GM19240 (cell line): Measurements from ENCODE around the gene GRIP2.
"Not testable (repeated sequence)": the region's sequence is repeated elsewhere in the genome, so short reads cannot be mapped to it uniquely, and the experiment has no call there.

Source experiments
- DNase-seq: peaks from one replicate; pipeline ENCODE4 v3.0.0; 2011; ENCODE audit warnings: low spot score; ENCODE audit not compliant: insufficient read length

The GRIP2 gene

GRCh38 chr3:14520967-14521366 is 19.2 kb downstream of the GRIP2 start:
- DNase-seq = no peak

GRCh38 chr3:14520149-14520548 is 20.0 kb downstream of the GRIP2 start:
- no peak for DNase-seq

GRCh38 chr3:14519406-14519805 is 20.7 kb downstream of the GRIP2 start:
- DNase-seq = no peak

GRCh38 chr3:14518893-14519292 is 21.2 kb downstream of the GRIP2 start:
- no peak for DNase-seq

- DNase-seq = no peak
These were observed 21.7 kb downstream of the GRIP2 start for GRCh38 chr3:14518432-14518802.

- no peak for DNase-seq
These were observed 22.3 kb downstream of the GRIP2 start for GRCh38 chr3:14517601-14518431.

- DNase-seq = no peak
These were observed 23.3 kb downstream of the GRIP2 start for GRCh38 chr3:14516738-14517345.

GRCh38 chr3:14515526-14515925 is 24.6 kb downstream of the GRIP2 start:
- DNase-seq = not testable (repeated sequence)

- no peak for DNase-seq
These were observed 25.8 kb downstream of the GRIP2 start for GRCh38 chr3:14514323-14514720.

- no peak for DNase-seq
These were observed 26.4 kb downstream of the GRIP2 start for GRCh38 chr3:14513566-14514322.

GRCh38 chr3:14512942-14513327 is 27.2 kb downstream of the GRIP2 start:
- no peak for DNase-seq

- no peak for DNase-seq
These were observed 27.7 kb downstream of the GRIP2 start for GRCh38 chr3:14512281-14512941.

GRCh38 chr3:14511623-14512280 is 28.4 kb downstream of the GRIP2 start:
- DNase-seq = no peak

GRCh38 chr3:14510838-14511622 is 29.1 kb downstream of the GRIP2 start:
- no peak for DNase-seq

GRCh38 chr3:14509796-14510100 is 30.4 kb downstream of the GRIP2 start:
- DNase-seq = no peak

GRCh38 chr3:14508966-14509795 is 31.0 kb downstream of the GRIP2 start:
- DNase-seq = peak; percentile 85

- no peak for DNase-seq
These were observed 31.7 kb downstream of the GRIP2 start for GRCh38 chr3:14508505-14508819.

GRCh38 chr3:14507757-14508504 is 32.2 kb downstream of the GRIP2 start:
- DNase-seq = no peak

GRCh38 chr3:14507305-14507741 is 32.8 kb downstream of the GRIP2 start:
- no peak for DNase-seq
